HG03571 (cell line): ENCODE data around the gene DIP2B.
"Not testable (repeated sequence)": the region's sequence is repeated elsewhere in the genome, so short reads cannot be mapped to it uniquely, and the experiment has no call there.

ENCODE experiments used
- ATAC-seq: cut with Tn5 transposase; IDR thresholded peaks from one replicate; pipeline ENCODE4 v1.9.1; 2021; ENCODE audit not compliant: unreplicated experiment

Gene DIP2B

DNA sequence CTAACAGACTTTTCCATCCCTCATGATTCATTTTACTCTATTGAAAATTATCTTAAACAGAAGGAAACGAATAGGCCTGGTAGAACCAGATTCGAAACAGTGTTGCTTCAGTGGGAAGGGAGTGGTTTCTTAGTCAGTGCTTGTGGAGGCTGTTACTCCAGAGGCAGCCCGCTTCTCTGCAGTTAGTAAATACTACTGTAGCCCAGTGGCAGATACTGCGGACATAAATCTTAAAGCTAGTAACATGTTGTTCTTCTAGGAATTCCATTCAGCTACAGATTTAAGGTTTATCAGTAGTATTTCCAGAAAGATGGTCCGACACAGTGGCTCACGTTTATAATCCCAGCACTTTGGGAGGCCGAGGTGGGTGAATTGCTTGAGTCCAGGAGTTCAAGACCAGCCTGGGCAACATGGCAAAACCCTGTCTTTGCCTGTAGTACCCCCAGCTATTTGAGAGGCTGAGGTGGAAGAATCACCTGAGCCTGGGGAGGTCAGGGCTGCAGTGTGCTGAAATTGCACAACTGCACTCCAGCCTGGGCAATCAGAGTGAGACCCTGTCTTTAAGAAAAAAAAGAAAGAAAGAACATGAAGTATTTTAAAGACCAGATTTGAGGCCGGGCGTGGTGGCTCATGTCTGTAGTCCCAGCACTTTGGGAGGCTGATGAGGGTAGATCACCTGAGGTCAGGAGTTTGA, 45.9 kb downstream of the DIP2B start:
- ATAC-seq, result no peak

DNA sequence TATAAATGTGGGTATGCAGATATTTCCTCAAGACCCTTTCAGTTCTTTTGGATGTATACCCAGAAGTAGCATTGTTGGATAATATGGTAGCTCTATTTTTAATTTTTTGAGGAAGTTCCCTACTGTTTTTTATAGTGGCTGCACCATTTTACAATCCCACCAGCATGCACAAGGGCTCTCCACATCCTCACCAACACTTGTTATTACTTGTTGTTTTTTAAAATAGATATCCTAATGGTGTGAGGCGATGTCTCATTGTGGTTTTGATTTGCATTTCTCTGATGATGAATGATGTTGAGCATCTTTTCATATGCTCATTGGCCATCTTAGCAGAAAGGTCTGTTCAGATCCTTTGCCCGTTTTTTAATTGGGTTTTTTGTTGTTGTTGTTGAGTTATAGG, 47.1 kb downstream of the DIP2B start:
- no peak for ATAC-seq

DNA sequence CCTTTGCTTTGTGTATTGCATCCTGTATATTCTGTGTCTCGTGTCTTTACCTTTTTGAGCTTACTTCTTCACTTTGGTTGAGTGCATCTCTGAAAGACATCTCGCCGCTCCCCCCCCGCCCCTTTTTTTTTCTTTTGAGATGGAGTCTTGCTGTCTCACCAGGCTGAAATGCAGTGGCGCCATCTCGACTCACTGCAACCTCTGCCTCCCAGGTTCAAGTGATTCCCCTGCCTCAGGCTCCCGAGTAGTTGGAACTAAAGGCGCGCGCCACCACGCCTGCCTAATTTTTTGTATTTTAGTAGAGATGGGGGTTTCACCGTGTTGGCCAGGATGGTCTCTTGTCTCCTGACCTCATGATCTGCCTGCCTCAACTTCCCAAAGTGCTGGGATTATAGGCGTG, 49.9 kb downstream of the DIP2B start:
- no peak for ATAC-seq

DNA sequence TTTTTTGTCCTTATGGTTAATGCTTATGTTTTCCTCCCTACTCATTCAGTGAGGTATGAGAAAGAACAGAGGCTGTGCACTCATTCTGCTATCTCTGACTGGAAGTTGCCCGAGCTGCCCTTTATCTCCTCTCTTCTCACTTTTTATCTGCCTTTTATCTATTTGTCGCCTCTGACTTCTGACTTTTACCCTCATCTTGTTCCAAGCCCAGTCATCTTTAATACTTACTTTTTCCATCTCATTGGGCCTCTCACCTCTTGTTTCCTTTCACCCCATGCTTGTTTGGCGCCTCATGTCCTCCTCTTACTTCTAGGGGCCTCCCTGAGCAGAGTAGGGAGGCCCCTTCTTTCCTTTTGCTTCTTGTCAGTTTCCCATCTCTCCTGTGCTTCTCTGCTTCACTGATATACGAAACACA, 50.7 kb downstream of the DIP2B start:
- ATAC-seq, result no peak

DNA sequence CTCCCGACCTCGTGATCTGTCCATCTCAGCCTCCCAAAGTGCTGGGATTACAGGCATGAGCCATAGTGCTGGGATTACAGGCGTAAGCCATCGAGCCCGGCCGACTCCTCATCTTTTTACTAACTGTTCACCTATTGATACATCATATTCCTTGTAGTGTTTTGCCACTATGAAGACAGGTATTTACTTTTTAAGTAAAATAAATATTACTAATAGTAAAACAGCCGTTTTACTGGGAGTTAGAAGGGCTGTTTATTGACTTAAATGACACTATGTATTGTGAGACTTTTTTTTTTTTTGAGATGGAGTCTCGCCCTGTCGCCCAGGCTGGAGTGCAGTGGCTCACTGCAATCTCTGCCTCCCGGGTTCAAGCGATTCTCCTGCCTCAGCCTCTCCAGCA, 51.5 kb downstream of the DIP2B start:
- ATAC-seq, result no peak

DNA sequence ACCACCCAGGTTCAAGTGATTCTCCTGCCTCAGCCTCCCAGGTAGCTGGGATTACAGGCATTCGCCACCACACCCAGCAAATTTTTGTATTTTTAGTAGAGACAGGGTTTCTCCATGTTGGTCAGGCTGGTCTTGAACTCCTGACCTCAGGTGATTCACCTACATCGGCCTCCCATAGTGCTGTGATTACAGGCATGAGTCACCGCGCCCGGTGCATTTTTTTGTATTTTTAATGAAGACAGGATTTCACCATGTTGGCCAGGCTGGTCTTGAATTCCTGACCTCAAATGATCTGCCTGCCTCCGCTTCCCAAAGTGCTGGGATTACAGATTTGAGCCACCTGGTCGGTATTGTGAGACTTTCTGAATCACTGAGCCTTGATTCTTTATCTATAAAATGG, 52.0 kb downstream of the DIP2B start:
- not testable (repeated sequence) for ATAC-seq

- ATAC-seq, result no peak
These were observed 52.6 kb downstream of the DIP2B start for GRCh38 chr12:50557421-50557820.

DNA sequence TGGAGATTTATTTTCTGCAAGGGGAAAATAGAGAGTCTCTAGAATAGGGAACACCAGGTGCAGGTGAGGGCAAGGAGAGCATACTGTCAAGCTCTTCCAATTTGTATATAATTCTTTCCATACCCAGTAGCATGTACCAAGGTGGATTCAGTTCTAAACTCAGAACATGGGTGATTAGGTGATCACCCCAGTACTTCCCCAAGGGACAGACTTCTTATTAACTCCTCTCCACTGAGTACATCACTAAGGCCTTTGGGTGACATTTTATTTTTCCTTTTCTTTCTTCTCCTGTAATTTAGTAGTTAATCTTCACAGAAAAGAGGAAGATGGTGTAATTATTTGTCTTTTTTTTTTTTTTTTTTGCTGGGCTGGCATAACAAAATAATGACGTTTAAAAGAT, 54.2 kb downstream of the DIP2B start:
- no peak for ATAC-seq

DNA sequence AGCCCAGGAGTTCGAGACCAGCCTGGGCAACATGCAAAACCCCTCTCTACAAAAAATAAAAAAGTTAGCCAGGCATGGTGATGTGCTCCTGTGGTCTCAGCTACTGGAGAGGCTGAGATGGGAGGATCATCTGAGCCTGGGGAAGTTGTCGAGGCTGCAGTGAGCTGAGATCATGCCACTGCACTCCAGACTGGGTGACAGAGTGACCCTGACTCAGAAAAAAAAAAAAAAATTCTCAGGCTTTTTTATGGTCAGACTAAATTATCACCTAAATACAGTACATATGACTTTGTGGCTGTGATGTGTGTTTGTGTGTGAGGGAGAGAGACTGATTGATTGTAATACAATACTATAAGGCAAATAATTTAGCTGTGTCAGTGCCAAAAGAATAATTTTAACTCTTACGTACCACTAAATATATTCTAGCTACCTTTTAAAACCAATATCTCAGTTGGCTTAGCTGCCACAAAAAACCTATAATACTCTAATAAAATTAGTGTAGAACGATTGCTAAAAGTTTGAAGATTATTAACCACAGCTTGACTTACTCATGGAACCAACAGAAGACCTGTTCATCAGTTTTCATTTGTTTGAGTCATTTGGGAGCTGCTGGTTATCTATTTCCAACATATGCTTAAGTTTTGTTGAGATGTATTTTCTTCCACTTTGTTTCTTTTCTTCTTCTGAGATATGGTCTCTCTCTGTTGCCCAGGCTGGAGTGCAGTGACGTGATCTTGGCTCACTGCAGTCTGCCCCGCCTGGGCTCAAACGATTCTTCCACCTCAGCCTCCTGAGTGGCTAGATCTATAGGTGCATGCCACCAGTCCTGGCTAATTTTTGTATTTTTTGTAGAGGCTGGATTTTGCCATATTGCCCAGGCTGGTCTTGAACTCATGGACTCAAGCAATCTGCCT, 58.0 kb downstream of the DIP2B start:
- no peak for ATAC-seq

- ATAC-seq, result no peak
These were observed 58.6 kb downstream of the DIP2B start for GRCh38 chr12:50563434-50563787.

GRCh38 chr12:50564237-50564947, 59.6 kb downstream of the DIP2B start:
- no peak for ATAC-seq

GRCh38 chr12:50564948-50565297, 60.1 kb downstream of the DIP2B start:
- ATAC-seq, result no peak

GRCh38 chr12:50566066-50566465, 61.3 kb downstream of the DIP2B start:
- no peak for ATAC-seq

DNA sequence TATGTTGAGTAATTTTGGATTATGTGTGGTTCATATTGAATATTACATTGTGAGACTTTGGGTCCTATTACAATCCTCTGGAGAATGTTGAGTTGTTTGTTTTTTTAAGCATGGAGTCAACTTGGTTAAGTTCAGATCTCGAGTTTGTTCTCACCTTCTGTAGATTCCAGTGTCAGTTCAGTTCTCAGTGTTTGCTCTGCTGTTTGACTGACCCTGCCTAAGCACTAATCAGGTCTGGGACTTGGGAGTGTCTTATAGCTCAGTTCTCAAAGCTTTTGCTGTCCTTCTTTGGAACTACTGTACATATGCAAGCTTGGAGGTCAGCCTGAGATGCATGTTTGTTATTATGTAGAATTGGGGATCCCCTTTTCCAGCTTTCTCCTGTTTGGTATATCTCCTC, 63.1 kb downstream of the DIP2B start:
- ATAC-seq, result no peak

- ATAC-seq, result no peak
These were observed 63.7 kb downstream of the DIP2B start for GRCh38 chr12:50568338-50569091.

DNA sequence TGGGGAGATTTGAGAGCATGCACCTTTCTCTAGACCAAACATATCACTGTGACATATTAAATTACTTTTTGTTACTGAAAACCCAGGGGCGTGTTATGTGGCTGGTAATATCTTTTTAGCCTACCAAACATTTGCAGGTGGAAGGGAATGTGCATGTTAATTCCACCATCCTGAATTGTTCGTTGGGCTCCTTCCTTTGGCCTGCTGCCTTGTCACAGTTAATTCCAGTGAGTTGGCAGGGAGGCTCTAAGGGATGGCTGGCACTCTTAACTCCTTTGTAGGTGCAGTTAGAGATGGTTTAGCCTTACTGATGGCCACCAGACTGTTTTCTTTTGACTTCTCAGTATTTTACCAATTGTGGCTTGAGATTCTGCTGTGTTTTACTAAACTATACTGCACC, 64.5 kb downstream of the DIP2B start:
- ATAC-seq, result no peak

DNA sequence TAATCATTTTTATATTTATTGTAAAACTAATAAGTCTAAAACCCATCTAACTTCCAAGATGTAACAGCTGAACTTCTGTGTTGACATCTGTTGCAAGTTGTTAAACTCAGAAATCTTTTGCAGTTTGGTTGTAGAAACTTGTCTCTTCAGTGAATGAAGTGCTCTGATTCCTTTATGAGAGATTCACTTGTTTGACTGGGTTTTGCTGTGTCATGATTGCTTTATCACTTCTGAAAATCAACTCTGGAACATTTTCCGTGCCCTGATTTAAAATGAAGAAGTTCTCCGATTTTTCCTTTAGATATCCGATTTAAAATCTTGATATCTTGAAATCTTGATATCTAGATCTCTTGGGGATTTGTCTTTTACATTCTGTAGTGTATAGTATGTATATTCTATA, 65.1 kb downstream of the DIP2B start:
- no peak for ATAC-seq

- no peak for ATAC-seq
These were observed 67.0 kb downstream of the DIP2B start for GRCh38 chr12:50571786-50572185.

GRCh38 chr12:50572287-50572686, 67.5 kb downstream of the DIP2B start:
- ATAC-seq, result no peak

DNA sequence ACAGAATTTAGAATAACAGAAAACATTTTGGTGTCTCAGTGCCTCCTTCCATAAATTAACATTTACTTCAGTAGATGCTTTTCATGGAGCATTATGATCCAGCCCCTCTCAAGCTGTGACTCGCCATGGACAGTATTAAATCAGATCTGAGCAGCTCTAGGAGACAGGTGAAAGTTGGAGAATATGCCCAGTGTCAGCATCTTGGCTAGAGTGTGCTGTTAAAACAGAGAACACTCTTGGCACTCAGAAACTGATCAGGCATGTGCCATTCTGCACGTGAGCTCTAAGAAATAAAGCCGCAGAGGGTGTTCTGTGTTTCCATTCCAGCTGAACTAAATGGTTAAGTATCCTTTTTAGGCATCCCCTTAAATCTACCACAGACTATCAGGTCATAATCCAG, 68.0 kb downstream of the DIP2B start:
- ATAC-seq, result no peak

- ATAC-seq, result no peak
These were observed 68.5 kb downstream of the DIP2B start for GRCh38 chr12:50573271-50573670.
